HG03280 (cell line): Measurements from ENCODE around the gene LARP4B.
"Not testable (repeated sequence)": the region's sequence is repeated elsewhere in the genome, so short reads cannot be mapped to it uniquely, and the experiment has no call there.

Experiments
- ATAC-seq: cut with Tn5 transposase; IDR thresholded peaks from one replicate; pipeline ENCODE4 v1.9.1; 2021; ENCODE audit warnings: mild to moderate bottlenecking, moderate library complexity; ENCODE audit not compliant: unreplicated experiment

LARP4B gene

DNA sequence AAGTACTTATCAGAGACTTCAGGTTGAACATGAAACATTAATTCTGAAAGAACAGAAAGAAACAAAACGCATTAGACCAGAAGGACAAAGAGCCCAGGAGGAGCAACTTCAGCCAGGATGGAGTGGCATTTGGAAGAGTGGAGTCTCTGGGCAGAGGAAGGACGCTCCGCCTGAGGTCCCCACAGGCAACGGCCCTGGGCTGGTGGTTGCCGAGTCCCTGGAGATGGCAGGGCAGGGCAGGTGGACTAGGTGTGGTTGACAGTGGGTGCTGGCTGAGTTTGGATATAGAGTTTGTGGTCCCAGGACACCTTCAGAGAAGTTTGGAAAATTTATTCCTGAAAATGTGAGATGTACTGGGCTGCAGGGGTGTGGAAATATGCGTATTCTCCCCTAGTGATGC is 27.4 kb upstream of the LARP4B start:
- no peak for ATAC-seq

DNA sequence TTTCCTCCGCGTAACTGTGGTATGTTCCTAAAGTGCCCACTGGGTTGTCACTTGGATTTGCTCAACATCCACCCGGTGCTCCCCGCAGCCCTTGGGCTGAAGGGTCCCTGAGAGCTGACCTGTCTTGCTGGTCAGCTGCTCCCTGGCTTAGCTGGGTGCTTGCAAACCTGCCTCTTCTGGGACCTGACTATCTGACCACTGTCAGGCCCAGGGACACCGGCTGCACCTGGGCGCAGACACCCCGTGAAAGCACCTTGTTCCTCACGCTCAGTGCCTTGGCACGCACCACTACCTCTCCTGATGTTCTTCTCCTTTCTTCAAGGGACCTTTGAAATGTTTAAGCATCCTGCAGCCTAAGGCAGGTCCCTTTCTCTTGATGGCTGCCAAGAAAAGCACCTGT is 26.6 kb upstream of the LARP4B start:
- no peak for ATAC-seq

DNA sequence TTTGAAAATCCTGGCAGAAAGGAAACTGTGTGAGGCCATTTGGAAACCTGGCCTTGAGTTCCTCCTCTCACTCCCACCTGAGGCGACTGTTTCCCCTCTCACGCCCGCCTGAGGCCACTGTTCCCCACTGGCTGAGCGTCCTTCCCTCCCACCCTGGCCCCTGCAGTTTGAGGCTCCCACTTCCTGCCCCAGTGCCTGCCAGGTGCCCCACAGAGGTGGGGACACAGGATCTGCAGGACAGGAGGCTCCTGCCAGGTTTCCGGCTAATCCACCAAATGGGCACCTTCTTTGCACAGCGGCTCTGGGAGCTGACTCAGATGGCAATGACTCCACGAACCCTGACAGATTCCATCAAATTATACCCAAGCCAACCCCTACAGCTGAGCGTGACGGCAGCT is 24.3 kb upstream of the LARP4B start:
- ATAC-seq, result no peak

DNA sequence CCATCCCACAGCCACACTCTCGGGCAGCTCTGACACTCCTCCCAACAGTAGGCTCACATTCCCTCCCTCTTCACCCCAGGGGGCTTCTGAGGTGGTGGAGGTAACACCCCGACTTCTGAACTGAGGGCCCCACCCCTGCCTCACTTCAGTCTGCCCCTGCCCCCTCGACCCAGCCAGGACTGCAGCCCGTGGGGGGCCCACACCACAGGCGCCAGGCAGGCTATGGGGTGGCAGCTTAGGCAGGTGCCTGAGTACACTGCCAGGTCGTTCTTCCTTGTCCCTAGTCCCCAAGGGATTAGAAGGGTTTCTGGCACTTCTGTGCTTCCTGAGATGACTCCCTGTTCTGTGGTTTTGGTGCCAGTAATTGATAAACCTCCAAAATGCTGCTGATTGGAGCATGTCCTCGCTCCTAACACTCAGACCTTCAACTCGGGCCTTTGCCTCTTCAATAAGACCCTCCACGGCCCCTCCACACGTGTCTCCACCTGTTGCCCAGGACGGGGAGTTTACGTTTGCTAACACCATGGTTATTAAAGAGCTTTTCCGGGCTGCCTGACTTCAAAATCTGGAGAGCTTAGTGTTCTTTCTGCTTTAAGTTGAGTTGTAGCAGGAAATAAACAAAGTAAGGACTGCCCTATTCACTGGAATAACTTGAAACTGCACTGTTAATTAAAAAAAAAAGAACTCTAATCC is 23.8 kb upstream of the LARP4B start:
- ATAC-seq, result no peak

DNA sequence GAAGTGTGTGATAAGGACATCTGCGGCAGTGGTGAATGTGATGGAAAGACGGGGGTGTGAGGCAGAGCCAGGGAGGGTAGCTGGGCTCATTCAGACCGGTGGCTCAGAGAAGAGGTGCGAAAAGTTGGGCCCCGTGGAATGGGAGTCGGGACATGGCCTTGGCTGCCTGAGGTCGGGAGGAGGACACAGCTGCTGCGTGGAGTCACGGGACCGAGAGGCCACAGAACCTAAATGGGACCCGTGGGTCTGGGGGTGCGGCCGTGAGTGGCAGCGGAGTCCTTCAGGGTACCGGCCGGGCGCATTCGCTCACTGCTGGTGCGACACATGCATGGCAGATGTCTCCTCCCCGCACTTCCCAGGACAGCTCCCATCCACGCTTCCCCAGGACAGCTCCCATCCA is 22.9 kb upstream of the LARP4B start:
- no peak for ATAC-seq

DNA sequence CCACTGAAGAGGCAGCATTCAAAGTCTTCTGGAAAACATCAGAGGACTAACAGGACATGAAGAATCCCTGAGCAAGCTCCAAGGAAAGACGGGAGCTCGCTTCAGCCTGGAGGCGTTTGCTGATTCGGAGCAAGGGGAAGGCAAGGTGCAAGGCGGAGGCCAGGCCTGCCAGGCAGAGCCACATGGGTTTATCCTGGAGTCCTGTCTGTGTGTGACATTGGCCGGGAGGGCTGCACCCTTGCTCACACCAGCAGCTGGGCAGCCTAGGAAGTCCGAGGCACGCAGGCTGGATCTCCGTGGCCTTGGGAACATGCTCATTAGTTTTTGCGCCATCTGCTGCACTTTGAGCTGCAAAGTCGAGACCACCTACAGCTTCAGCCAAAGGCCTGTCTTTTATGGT is 22.3 kb upstream of the LARP4B start:
- ATAC-seq, result no peak

DNA sequence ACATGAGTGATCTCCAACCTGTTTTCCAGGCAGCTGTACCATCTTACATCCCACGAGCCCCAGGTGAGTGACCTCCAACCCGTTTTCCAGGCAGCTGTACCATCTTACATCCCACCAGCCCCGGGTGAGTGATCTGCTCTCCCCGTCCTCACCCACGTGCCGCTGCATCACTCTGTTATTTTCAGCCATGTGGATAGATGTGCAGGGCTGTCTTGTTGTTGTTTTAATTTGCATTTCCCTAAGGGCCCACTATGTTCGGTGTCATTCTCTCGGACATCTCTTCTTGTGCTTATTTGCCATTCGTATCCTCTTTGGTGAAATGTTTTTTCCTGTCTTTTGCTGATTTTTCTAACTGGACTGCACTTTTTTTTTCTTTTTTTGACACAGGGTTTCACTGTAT is 17.9 kb upstream of the LARP4B start:
- no peak for ATAC-seq

DNA sequence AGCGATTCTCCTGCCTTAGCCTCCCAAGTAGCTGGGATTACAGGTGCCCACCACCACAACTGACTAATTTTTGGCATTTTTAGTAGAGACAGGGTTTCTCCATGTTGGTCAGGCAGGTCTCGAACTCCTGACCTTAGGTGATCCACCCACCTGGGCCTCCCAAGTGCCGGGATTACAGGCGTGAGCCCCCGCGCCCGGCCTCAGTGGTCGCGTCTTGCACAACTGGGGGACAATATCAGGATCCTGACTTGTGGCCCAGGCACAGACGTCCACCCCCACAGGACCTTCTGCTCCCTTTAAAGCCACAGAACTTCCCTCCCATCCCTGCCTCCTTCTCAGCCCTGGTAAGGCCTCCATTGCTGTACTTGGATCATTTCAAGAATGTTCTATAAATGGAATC is 16.8 kb upstream of the LARP4B start:
- no peak for ATAC-seq

DNA sequence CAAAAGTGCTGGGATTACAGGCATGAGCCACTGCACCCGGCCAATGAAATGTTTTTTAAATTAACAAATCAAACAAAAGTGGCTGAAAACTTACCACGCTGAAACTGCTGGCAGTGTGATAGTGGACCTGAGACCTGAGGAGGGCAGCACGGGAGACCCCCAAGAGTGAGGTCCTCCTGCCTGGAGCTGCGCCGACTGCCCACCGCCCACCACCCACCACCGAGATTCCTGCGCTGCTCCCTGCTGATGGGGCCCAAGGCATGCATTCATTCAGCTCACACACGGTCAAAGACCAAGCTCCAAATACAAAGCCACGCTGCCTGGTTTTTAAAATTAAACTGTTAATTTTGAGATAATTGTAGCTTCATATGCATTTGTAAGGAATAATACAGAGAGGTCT is 16.4 kb upstream of the LARP4B start:
- ATAC-seq, result no peak

DNA sequence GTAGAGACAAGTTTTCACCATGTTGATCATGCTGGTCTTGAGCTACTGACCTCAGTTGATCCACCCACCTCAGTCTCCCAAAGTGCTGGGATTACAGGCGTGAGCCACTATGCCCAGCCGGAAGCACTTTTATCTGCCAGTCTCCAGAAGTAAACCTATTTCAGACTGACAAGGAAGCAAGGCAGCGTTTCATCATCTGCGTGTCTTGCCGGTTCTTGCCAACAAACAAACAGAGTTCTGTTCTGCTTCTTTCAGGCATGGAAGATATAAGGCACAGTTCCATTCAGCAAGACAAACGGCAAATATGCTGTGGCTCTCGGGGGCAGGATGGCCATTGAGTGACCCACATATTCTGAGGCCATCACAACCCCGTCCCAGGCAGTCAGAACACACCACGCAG is 15.5 kb upstream of the LARP4B start:
- no peak for ATAC-seq

DNA sequence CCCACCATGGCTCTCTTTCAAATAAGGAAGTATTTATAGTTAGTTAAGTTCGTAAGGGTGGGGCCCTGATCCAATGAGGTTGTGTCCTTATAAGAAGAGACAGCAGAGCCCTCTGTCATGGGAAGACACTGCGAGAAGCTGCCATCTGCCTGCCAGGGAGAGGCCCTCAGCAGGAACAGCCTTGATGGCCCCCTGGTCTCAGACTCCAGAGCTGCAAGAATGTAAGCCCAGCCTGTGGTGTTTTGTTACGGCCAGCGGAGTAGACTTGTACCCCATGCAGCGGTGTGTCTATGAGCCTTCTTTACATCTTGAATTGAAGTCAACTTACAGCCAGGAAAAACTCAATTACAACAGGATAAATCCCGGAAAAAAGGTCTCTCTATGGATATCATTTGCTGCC is 14.3 kb upstream of the LARP4B start:
- no peak for ATAC-seq

DNA sequence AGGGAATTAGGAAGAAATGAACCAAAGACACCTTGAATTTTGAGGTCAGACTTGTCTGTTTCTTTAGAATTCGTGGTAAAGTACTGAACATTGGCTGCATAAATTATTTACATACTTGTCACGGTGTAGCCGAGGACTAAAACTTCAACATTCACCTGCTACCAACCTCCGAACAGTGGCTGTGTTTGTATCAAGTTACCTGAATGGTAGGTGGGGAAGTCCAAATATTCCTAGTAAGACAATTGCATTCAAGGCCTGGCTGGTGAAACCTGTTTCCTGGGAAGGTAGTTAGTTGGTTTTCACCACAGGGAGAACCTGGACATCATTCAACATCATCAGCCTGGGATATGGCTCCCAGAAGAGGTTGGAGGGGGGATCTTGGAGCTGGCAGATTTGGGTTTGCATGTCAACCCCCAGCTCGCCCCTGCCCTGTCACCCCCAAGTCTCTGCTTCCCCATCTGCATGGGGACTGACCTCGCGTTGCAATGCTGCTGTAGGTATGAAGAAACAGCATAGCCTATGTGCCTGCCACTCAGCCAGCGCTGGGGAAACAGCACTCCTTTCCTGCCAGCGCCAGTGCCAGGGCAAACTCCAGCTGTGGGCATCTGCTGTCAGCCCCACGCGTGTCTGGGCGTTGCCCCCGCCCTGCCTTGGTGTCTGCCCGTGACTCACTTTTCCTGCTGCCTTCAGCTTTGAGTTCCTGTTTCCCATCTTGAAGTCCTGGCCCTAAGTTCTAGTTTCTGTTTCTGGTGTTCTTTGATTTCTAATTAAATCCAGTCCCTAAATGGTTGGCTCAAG is 12.7 kb upstream of the LARP4B start:
- ATAC-seq, result peak; percentile 24

DNA sequence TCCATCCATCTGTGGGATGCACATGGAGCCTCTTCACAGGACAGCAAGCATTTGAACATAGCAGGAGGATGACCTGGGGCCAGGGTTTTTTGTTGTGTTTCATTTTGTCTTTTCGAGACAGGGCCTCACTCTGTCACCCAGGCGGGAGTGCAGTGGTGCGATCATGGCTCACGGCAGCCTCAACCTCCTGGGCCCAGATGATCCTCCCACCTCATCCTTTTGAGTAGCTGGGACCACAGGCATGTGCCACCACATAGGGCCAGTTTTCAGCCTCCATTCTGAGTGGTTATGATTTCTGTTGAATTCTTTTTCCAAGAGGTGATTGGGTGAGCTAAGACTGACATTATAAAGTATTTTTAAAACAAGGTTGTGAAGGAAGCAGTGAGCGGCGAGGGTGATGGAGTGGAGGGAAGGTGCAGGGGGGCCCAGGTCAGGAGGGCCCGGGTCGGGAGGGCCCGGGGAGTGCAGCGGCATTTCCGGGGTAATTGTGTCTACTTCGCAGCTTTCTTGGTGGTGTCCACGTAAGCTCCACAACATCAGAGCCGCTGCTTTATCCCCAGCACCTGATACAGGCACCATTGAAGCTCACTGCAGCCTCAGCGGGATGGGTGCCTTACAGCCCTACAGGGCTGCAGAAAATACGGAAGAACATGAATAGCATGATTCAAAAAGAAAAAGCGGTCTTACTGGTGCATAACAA is 12.0 kb upstream of the LARP4B start:
- peak; percentile 55 for ATAC-seq

DNA sequence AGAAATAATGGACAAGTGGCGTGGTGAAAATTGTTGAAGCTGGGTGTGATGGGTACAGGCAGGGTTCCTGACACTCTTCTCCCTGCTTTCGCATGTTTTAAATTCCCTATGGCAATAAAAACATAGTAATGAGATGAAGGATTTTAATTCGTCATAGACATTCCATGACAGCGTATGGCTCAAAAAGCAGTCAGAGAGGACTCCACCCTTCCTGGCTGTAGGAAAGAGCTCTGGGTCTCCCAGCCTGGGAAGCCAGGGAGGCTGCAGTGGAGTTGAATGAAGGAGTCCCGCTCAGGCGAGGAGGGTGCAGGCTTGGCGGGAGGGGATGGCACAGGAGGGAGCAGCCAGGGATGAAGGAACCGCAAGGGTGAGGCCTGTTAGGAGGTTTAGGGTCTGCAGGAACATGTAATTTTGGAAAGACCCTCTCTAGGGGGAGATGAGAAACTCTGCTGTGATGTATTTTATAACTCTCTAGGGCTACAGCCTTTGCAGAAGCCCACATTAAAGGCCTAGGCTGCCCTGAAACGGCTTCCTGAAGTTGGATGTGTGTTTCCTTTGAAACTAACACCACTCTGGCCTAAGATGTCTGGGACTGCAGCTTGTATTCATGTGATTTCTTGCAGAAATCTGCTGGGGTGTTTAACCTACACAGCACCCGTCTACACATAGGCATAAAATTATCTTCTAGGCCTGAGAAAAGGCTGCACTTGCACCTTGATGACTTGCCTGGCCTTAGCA is 7.6 kb upstream of the LARP4B start:
- ATAC-seq, result no peak

DNA sequence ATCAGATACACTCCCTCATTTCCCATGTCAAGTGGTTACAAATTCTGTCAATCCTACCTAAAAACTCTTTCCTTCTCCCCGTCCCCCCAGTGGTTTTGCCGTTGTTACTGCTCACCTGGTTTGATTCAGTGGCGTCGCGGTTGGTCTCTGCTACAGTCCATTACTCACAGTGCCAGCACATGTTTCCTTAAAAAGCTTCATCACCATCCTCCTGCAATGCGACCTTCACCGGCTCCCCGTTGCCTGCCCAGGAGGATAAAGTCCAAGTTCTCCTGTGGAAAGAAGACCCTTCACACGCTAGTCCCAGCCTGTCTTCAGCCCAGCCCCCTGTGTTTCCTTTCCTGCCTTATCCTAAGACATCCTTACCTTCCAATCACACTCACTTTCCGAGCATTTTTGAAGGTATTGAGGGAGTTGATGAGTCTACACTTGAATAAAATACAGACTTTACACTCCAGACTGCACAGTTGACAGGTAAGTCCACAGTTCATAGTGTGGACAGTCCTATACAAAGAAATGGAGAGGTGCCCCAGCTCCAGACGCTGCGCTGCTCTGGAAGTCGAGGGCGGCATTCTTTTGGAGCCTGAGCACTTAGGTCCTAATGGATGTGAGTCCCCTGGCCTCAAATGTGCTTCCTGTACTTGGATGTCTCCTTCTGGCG is 3.4 kb upstream of the LARP4B start:
- ATAC-seq, result no peak

DNA sequence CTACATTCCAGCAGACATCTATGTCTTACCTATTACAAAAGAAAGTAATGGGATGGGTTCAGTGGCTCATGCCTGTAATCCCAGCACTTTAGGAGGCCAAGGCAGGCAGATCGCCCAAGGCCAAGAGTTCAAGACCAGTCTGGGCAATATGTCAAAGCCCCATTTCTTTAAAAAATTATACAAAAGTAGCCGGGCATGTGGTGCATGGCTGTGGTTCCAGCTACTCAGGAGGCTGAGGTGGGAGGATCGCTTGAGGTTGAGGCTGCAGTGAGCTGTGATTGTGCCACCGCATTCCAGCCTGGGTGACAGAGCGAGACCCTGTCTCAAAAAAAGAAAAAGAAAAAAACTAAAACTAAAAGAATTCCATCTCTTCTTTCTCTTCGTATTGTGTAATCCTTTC is 2.7 kb upstream of the LARP4B start:
- not testable (repeated sequence) for ATAC-seq

DNA sequence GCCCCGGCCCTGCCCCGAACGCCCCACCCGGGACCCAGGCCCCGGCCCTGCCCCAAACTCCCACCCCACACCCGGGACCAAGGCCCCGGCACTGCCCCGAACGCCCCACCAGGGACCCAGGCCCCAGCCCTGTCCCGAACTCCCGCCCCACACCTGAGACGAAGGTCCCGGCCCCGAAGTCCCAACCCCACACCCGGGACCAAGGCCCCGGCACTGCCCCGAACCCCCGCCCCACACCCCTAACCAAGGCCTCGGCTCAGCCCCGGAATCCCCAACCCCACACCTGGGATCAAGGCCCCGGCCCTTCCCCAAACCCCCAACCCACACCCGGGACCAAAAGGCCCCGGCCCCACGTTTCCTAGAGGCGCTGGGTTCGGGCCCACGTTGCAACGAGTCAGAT is 1.1 kb upstream of the LARP4B start:
- ATAC-seq, result no peak

DNA sequence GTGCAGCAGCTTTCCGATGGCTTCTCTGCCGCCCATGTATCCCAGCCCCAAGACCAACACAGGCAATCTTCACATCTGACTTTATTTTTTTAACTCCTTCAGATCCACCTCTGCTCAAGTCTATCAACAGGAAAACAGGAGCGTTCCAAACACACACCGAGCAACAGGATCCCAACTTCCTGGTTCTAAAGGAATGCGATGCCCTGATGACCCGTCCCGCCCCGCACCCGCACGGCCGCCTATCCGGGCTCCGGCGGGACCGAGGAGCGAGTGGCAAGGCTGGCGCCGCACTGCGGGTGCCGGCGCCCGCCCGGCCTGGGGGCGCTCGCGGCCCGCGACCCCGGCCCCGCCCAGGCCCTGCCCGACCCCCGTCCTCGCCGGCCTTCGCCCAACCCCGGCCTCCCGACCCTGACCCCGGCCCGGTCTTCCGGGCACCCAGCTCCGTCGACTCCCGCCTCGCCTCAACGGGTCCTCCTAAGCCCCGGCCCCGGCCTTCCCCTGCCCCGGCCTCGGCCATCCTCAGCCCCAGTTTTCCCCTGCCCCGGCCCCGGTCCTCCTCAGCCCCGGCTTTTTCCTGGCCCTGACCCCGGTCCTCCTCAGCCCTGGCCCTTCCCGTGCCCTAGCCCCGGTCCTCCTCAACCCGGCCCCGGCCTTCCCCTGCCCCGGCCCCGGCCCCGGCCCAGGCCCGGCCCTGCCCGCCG is 730 bp downstream of the LARP4B start:
- ATAC-seq, result peak; percentile 3

DNA sequence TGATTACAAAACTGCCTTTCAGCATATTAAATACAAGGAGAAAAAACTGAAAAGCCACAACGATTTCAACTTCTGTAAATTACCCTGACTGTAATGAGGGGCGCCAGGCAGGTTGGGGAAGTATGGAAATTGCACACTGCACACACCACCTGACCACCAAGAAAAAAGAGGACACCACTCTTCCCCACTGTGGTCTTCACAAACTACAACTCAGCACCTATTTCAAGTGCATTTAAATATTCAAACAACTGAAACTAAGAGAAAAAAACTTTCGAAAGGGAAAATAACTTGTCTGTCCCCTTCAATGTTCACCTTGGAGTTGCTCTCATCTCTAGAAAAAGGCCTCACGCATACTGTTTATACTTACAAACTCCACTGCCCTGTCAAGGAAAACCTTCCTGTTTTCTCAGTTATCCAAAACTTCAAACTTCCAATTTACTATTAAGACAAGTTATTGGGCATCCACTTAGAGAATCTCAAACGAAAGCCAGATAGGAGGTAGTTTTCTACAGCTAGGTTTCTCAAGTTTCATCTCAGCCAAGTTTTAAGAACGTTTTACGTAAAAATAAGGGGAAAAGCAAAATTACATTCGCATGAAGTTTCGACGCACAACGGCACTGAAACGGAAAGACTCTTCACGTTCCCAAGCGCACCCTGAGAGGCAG is 1.4 kb downstream of the LARP4B start:
- ATAC-seq, result no peak

DNA sequence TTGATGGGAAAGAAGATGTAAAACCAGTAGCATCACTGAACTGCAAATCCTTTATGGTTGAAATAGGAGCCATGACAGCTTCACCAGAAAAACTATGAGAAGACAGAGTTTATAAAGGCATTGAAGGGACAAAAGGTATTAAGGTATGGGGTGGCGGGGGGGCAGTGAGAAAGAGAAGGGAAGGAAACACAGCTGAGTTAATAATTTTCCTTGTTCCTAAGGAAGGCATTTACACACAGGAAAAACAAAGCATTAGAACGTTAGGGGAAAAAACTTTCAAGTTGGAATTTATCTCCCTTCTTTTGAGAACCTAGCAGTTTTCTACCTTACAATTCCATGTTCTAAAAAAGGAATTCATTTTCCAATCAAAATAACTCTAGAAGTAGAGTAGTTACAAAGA is 4.4 kb downstream of the LARP4B start:
- no peak for ATAC-seq
